Activated CD4-positive, alpha-beta memory T cell treated with anti-CD3 and anti-CD28 coated beads, Interleukin-2, amount 10 ng/mL, durations not matched to agents 7 days and 5 days (primary cell): ENCODE data around the gene AKAP1. TPM values are rescaled to one million over a fixed set of nuclear protein-coding genes. Genes with fewer than 3 reads are reported as not detected.

Source experiments
- total RNA-seq, 2 experiments: library from RNA; stranded (reverse); gene quantifications; one replicate each; pipeline ENCODE4 v1.2.3, GENCODE V29; 2021

Gene AKAP1
- total RNA-seq, 2 experiments from 2014 or later: 19.9 to 22.4 TPM

Other genes starting within 250 kb of the AKAP1 start
- 100 to 1,000 TPM; 180 to 181 TPM for gene TRIM25, start 171.2 kb upstream of the AKAP1 start, total RNA-seq
- 10 to 100 TPM; 16.2 to 17.2 TPM for gene COIL, start 124.2 kb upstream of the AKAP1 start, total RNA-seq
- gene SCPEP1, start 107.1 kb upstream of the AKAP1 start, total RNA-seq: 10 to 100 TPM; 25.0 to 27.1 TPM
- 100 to 1,000 TPM; 107 to 111 TPM for gene MSI2, start 171.3 kb downstream of the AKAP1 start, total RNA-seq